Activated CD8-positive, alpha-beta memory T cell treated with anti-CD3 and anti-CD28 coated beads, Interleukin-2, amount 50 U/mL, for 48 hours (primary cell): ENCODE data around the gene ABHD17B.

Source experiments
- DNase-seq: peaks from one replicate; pipeline ENCODE4 v3.0.0-alpha.2; 2020

Gene ABHD17B

GRCh38 chr9:71875345-71875744 is 35.6 kb downstream of the ABHD17B start:
- no peak for DNase-seq

GRCh38 chr9:71863631-71864030 is 47.4 kb downstream of the ABHD17B start:
- DNase-seq = no peak

- no peak for DNase-seq
Observed at GRCh38 chr9:71861618-71862017, 49.4 kb downstream of the ABHD17B start.

- no peak for DNase-seq
Observed at GRCh38 chr9:71859939-71860338, 51.1 kb downstream of the ABHD17B start.

GRCh38 chr9:71858812-71859211 is 52.2 kb downstream of the ABHD17B start:
- DNase-seq = no peak

- no peak for DNase-seq
Observed at GRCh38 chr9:71858102-71858798, 52.7 kb downstream of the ABHD17B start.

- DNase-seq = no peak
Observed at GRCh38 chr9:71857159-71857558, 53.8 kb downstream of the ABHD17B start.

GRCh38 chr9:71854811-71855210 is 56.2 kb downstream of the ABHD17B start:
- no peak for DNase-seq

GRCh38 chr9:71853084-71853483 is 57.9 kb downstream of the ABHD17B start:
- no peak for DNase-seq

GRCh38 chr9:71850996-71851395 is 60.0 kb downstream of the ABHD17B start:
- DNase-seq = no peak

- DNase-seq = no peak
Observed at GRCh38 chr9:71847892-71848291, 63.1 kb downstream of the ABHD17B start.

GRCh38 chr9:71844808-71845207 is 66.2 kb downstream of the ABHD17B start:
- no peak for DNase-seq

- DNase-seq = no peak
Observed at GRCh38 chr9:71839668-71840067, 71.3 kb downstream of the ABHD17B start.

- no peak for DNase-seq
Observed at GRCh38 chr9:71835596-71835995, 75.4 kb downstream of the ABHD17B start.

GRCh38 chr9:71830929-71831328 is 80.1 kb downstream of the ABHD17B start:
- no peak for DNase-seq

- DNase-seq = no peak
Observed at GRCh38 chr9:71830153-71830552, 80.8 kb downstream of the ABHD17B start.

GRCh38 chr9:71826279-71826678 is 84.7 kb downstream of the ABHD17B start:
- no peak for DNase-seq

- no peak for DNase-seq
Observed at GRCh38 chr9:71824257-71824656, 86.7 kb downstream of the ABHD17B start.

- no peak for DNase-seq
Observed at GRCh38 chr9:71822935-71823334, 88.1 kb downstream of the ABHD17B start.

- no peak for DNase-seq
Observed at GRCh38 chr9:71822456-71822855, 88.5 kb downstream of the ABHD17B start.

GRCh38 chr9:71821405-71821804 is 89.6 kb downstream of the ABHD17B start:
- DNase-seq = no peak

GRCh38 chr9:71820403-71820921 is 90.5 kb downstream of the ABHD17B start:
- no peak for DNase-seq

GRCh38 chr9:71819115-71819739 is 91.8 kb downstream of the ABHD17B start:
- DNase-seq = no peak

- no peak for DNase-seq
Observed at GRCh38 chr9:71816916-71817451, 94.0 kb downstream of the ABHD17B start.
